Measurements from ENCODE around the gene CLEC12A. TPM values are rescaled to one million over a fixed set of nuclear protein-coding genes. Genes with fewer than 3 reads are reported as not detected.

The CLEC12A gene
- total RNA-seq, 4 donors from 2014 or later, result 2.4 to 12.9 (median 12.2) TPM; not detected in 1

GRCh38 chr12:9933958-9934357, 37.3 kb upstream of the CLEC12A start:
- TF ChIP-seq CTCF (IDR thresholded peaks at IDR 0.05; ENCODE audit: low read depth), result no peak

DNA sequence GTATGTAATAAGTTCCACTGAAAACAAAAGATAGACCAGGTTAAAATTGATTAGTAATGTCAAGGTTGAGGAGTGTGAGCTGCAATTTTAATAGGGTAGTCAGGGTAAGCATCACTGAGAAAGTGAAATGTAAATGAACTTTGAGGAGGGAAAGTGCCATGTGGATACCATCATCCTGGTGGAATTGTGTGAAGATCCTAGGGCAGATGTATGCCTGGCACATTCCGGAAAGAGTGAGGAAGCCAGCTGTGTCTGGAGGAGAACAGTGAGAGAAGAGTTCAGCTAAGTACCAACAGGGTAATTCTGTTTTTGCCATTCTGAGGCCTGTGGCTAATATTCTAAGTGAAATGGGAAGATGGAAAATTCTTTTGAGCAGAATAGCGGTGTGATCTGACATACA, 36.2 kb upstream of the CLEC12A start:
- no peak for TF ChIP-seq CTCF (IDR thresholded peaks at IDR 0.05; ENCODE audit: low read depth)

DNA sequence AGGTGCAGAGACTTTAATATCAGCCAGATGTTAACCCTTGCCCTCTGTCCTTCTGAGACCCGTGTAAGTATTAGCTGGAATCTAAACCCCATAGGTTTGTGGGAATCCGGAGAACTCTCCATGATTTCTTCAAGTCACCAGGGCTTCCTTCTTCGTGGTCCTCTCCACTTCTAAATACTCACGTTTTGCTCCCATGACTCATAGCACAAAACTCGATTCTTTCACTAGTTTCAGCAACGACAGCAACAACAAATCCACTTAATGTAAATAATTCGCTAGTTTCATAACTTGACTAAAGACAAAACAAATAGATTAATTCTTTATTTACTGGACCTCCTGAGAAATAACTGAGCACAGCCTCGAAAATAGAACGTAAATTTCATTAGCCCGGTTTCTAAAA, 34.6 kb upstream of the CLEC12A start:
- TF ChIP-seq CTCF (IDR thresholded peaks at IDR 0.05; ENCODE audit: low read depth), result no peak

DNA sequence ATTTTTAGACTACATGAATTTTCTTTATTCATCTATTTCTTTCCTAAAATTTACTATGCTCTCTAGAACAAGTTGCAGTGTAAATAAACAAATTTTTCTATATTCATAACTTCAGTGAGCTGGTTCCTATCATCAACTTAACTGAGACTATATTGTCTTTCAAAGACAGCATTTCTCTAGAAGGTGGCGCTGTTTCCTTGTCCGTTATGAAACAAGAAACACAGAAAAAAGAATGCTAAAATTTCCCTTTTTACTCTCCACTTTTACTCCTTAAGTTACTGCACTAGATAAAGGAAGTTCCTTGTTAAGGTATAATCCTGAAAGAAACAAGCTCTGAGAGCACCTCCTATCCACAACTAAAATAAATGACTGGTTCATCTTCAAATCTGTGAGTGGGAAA, 30.8 kb upstream of the CLEC12A start:
- no peak for TF ChIP-seq CTCF (IDR thresholded peaks at IDR 0.05; ENCODE audit: low read depth)

- no peak for TF ChIP-seq CTCF (IDR thresholded peaks at IDR 0.05; ENCODE audit: low read depth)
Observed at GRCh38 chr12:9941838-9942237, 29.4 kb upstream of the CLEC12A start.

GRCh38 chr12:9943240-9943639, 28.0 kb upstream of the CLEC12A start:
- no peak for TF ChIP-seq CTCF (IDR thresholded peaks at IDR 0.05; ENCODE audit: low read depth)

DNA sequence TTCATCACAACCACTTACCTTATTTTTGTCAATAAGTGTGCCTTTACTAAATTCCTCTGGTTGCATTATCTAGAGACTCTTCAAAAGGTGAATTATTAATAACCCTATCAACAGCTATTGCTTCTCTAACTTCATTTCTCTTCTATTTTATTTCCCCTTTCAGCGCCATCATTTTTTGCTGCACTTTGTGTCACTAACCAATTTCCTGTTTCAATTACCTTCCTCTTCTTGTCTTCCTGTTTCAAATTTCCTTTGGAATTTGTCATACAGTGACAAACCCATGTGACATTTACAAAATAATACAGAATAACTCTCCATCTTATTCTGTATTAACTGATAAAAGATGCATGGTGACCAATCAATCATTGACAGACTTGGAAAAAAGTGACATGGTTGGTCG, 26.8 kb upstream of the CLEC12A start:
- no peak for TF ChIP-seq CTCF (IDR thresholded peaks at IDR 0.05; ENCODE audit: low read depth)

All from subcutaneous adipose tissue (tissue), 4 donors.